ENCODE data around the gene C2CD2L.

DNA sequence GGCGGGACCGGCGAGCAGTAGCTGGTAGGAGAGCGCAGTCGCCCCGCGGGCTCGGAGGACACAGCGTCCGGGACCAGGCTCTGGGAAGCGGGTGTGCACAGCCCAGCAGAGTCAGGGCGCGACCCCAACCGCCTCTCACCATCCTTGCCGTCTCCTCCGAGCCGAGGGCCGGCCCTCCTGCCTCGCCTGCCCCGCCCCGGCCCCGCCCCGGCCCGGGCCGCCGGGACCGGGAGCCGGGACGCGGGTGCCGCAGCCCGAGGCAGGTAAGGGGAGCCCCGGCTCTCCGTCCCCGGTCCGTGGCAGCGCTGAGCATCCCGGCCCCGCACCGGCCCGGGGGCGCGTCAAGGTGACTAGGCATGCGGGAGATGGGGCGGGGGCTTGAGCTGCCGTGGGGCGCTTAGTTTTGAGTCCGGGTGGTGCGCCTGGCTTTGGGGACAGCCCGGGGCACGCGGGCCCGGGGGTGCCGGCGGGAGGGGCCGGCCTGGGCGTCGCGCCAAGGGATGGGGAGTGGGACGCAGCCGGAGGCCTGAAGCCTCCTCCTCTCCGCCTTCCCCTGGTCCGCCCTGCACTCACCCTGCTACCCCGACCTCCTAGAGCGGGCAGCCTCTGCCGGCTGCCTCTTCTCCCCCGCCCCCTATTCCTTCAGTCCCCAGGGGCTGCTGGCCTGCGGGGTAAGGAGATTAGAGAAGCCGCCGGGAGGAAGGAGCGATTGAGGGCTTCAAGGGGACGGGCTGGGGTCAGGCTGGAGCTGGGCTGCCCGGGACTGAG, 42.1 kb downstream of the C2CD2L start, which contains the start of gene ABCG4:
- TF ChIP-seq POLR2AphosphoS5 (IDR thresholded peaks at IDR 0.05; ENCODE audit: borderline replicate concordance, low read depth, low read length) (no peak), EZH2 (IDR thresholded peaks at IDR 0.05) (no peak)
